ENCODE results near the gene DMRTA2.
A peak's percentile ranks its signal among the peaks of the same experiment; 100 is the strongest.

The DMRTA2 gene

DNA sequence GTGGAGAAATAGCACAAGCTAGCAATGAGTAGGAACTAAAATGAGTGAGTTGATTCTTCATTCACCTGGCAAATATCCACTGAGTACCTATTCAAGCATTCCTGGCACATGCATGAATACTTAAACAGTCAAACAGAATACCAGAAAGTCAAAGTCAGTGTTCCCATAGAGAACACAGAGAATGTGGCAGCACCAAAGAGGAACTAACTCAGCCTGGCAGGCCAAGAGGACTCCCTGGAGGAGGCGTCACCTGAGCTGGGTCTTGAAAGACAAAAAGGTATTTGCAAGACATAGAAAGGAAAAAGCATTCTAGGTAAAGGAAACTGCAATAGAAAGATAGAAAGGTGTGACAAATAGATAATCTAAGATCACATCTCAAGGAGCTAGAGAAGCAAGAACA is 49.7 kb downstream of the DMRTA2 start (continued):
- TF ChIP-seq, protein P1, sequence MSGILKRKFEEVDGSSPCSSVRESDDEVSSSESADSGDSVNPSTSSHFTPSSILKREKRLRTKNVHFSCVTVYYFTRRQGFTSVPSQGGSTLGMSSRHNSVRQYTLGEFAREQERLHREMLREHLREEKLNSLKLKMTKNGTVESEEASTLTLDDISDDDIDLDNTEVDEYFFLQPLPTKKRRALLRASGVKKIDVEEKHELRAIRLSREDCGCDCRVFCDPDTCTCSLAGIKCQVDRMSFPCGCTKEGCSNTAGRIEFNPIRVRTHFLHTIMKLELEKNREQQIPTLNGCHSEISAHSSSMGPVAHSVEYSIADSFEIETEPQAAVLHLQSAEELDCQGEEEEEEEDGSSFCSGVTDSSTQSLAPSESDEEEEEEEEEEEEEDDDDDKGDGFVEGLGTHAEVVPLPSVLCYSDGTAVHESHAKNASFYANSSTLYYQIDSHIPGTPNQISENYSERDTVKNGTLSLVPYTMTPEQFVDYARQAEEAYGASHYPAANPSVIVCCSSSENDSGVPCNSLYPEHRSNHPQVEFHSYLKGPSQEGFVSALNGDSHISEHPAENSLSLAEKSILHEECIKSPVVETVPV (CRISPR knock-in tag; IDR thresholded peaks at IDR 0.05) = no peak
- TF ChIP-seq ZFP3 (CRISPR knock-in tag; IDR thresholded peaks at IDR 0.05) = no peak

- peak; percentile 55; the same call in 2 of the 3 replicates for ATAC-seq
- TF ChIP-seq ZC3H10 (CRISPR knock-in tag; IDR thresholded peaks at IDR 0.05) (no peak), TCF4 (CRISPR knock-in tag; IDR thresholded peaks at IDR 0.05; ENCODE audit: borderline replicate concordance) (no peak), ISL1 (CRISPR knock-in tag; IDR thresholded peaks at IDR 0.05) (no peak), SNAI2 (CRISPR knock-in tag; IDR thresholded peaks at IDR 0.05) (no peak), GLIS3 (CRISPR knock-in tag; IDR thresholded peaks at IDR 0.05) (no peak), ZNF565 (CRISPR knock-in tag; conservative IDR thresholded peaks at IDR 0.05; ENCODE audit: low read depth) (no peak), ARNTL (CRISPR knock-in tag; IDR thresholded peaks at IDR 0.05; ENCODE audit: borderline replicate concordance, low read depth) (no peak), PPARA (CRISPR knock-in tag; IDR thresholded peaks at IDR 0.05; ENCODE audit: borderline replicate concordance) (no peak), TOX (CRISPR knock-in tag; IDR thresholded peaks at IDR 0.05; ENCODE audit: borderline replicate concordance) (no peak), RARB (CRISPR knock-in tag; IDR thresholded peaks at IDR 0.05) (no peak)
- TF ChIP-seq, protein P2, sequence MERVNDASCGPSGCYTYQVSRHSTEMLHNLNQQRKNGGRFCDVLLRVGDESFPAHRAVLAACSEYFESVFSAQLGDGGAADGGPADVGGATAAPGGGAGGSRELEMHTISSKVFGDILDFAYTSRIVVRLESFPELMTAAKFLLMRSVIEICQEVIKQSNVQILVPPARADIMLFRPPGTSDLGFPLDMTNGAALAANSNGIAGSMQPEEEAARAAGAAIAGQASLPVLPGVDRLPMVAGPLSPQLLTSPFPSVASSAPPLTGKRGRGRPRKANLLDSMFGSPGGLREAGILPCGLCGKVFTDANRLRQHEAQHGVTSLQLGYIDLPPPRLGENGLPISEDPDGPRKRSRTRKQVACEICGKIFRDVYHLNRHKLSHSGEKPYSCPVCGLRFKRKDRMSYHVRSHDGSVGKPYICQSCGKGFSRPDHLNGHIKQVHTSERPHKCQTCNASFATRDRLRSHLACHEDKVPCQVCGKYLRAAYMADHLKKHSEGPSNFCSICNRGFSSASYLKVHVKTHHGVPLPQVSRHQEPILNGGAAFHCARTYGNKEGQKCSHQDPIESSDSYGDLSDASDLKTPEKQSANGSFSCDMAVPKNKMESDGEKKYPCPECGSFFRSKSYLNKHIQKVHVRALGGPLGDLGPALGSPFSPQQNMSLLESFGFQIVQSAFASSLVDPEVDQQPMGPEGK (CRISPR knock-in tag; IDR thresholded peaks at IDR 0.05; ENCODE audit: borderline replicate concordance) = no peak
Observed at GRCh38 chr1:50371749-50372148, 51.5 kb downstream of the DMRTA2 start.

- no peak for TF ChIP-seq ZC3H10 (CRISPR knock-in tag; IDR thresholded peaks at IDR 0.05)
- no peak for TF ChIP-seq ZNF8 (CRISPR knock-in tag; IDR thresholded peaks at IDR 0.05)
- no peak for TF ChIP-seq GLIS3 (CRISPR knock-in tag; IDR thresholded peaks at IDR 0.05)
- TF ChIP-seq, protein P3, sequence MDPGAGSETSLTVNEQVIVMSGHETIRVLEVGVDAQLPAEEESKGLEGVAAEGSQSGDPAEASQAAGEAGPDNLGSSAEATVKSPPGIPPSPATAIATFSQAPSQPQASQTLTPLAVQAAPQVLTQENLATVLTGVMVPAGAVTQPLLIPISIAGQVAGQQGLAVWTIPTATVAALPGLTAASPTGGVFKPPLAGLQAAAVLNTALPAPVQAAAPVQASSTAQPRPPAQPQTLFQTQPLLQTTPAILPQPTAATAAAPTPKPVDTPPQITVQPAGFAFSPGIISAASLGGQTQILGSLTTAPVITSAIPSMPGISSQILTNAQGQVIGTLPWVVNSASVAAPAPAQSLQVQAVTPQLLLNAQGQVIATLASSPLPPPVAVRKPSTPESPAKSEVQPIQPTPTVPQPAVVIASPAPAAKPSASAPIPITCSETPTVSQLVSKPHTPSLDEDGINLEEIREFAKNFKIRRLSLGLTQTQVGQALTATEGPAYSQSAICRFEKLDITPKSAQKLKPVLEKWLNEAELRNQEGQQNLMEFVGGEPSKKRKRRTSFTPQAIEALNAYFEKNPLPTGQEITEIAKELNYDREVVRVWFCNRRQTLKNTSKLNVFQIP (CRISPR knock-in tag; IDR thresholded peaks at IDR 0.05; ENCODE audit: borderline replicate concordance, low read depth) = no peak
- TF ChIP-seq ISL1 (CRISPR knock-in tag; IDR thresholded peaks at IDR 0.05) = no peak
- no peak for TF ChIP-seq BACH2 (CRISPR knock-in tag; IDR thresholded peaks at IDR 0.05; ENCODE audit: borderline replicate concordance)
- TF ChIP-seq, protein P4, sequence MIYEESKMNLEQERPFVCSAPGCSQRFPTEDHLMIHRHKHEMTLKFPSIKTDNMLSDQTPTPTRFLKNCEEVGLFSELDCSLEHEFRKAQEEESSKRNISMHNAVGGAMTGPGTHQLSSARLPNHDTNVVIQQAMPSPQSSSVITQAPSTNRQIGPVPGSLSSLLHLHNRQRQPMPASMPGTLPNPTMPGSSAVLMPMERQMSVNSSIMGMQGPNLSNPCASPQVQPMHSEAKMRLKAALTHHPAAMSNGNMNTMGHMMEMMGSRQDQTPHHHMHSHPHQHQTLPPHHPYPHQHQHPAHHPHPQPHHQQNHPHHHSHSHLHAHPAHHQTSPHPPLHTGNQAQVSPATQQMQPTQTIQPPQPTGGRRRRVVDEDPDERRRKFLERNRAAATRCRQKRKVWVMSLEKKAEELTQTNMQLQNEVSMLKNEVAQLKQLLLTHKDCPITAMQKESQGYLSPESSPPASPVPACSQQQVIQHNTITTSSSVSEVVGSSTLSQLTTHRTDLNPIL (CRISPR knock-in tag; IDR thresholded peaks at IDR 0.05; ENCODE audit: low read depth) = no peak
- TF ChIP-seq RARB (CRISPR knock-in tag; IDR thresholded peaks at IDR 0.05) = no peak
- no peak for TF ChIP-seq PPARA (CRISPR knock-in tag; IDR thresholded peaks at IDR 0.05; ENCODE audit: borderline replicate concordance)
- TF ChIP-seq ZFP30 (CRISPR knock-in tag; IDR thresholded peaks at IDR 0.05) = no peak
- no peak for TF ChIP-seq ZNF70 (CRISPR knock-in tag; IDR thresholded peaks at IDR 0.05)
- TF ChIP-seq ARNTL (CRISPR knock-in tag; IDR thresholded peaks at IDR 0.05; ENCODE audit: borderline replicate concordance, low read depth) = no peak
- no peak for TF ChIP-seq TSHZ2 (CRISPR knock-in tag; IDR thresholded peaks at IDR 0.05)
- TF ChIP-seq, protein P2 (CRISPR knock-in tag; IDR thresholded peaks at IDR 0.05; ENCODE audit: borderline replicate concordance) = no peak
- no peak for TF ChIP-seq OSR1 (CRISPR knock-in tag; IDR thresholded peaks at IDR 0.05)
- TF ChIP-seq ZNF565 (CRISPR knock-in tag; conservative IDR thresholded peaks at IDR 0.05; ENCODE audit: low read depth) = no peak
- TF ChIP-seq TCF4 (CRISPR knock-in tag; IDR thresholded peaks at IDR 0.05; ENCODE audit: borderline replicate concordance) = no peak
- TF ChIP-seq CSDC2 (CRISPR knock-in tag; IDR thresholded peaks at IDR 0.05) = no peak
- TF ChIP-seq, protein P1 (CRISPR knock-in tag; IDR thresholded peaks at IDR 0.05) = no peak
- ATAC-seq = no peak
Observed at GRCh38 chr1:50369830-50370229, 53.4 kb downstream of the DMRTA2 start.

All from SK-N-SH treated with all-trans-retinoic acid at 6 μM for 48 hours (cell line).